ENCODE measurements around the gene SCART1. TPM values are rescaled to one million over a fixed set of nuclear protein-coding genes. Genes with fewer than 3 reads are reported as not detected.

The SCART1 gene
- total RNA-seq, 4 donors from 2014 or later: 0.27 to 3.9 (median 2.0) TPM

DNA sequence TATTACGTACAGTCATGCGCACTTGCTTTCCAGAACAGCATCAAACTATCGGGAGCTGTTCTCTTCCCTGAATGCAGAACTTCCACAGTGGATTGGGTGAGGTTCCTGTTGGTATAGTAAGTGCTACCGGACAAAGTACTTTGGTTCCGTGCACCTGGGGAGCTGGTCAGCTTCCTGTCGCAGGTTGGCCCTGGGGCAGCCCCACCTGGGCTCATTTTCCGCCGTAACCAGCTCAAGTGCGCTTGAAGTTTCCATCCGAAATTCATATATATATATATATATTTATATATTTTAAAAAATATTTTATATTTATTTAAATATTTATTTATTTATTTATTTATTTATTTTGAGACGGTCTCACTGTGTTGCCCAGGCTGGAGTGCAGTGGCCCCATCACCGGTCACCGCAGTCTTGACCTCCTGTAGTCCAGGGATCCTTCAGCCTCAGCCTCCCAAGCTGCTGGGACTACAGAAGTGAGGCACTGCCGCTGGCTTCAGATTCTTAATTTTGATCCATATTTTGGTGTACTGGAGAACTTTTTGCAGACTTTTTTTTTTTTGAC, 6.5 kb downstream of the SCART1 start:
- no peaks in the 10 kb centered on the region for H3K9me3 ChIP-seq
- H3K27ac ChIP-seq: no peak overlapping the region
- H3K27me3 ChIP-seq: no peaks in the 10 kb centered on the region
- peaks cover 0 to 62% of the 10 kb centered on the region in 2 donors for H3K36me3 ChIP-seq
- 94 to 98% methylated on average over 11 to 12 of the region's 14 CpGs for WGBS, 2 donors (ENCODE audit: low coverage in 1 of 2)
- no peak for ATAC-seq
- no peak overlapping the region for H3K4me3 ChIP-seq
- no peaks in the 10 kb centered on the region for H3K4me1 ChIP-seq
- TF ChIP-seq EP300 (IDR thresholded peaks at IDR 0.05) (no peak), POLR2A (IDR thresholded peaks at IDR 0.05) (no peak), POLR2AphosphoS5 (IDR thresholded peaks at IDR 0.05) (no peak)
- TF ChIP-seq, protein P1, sequence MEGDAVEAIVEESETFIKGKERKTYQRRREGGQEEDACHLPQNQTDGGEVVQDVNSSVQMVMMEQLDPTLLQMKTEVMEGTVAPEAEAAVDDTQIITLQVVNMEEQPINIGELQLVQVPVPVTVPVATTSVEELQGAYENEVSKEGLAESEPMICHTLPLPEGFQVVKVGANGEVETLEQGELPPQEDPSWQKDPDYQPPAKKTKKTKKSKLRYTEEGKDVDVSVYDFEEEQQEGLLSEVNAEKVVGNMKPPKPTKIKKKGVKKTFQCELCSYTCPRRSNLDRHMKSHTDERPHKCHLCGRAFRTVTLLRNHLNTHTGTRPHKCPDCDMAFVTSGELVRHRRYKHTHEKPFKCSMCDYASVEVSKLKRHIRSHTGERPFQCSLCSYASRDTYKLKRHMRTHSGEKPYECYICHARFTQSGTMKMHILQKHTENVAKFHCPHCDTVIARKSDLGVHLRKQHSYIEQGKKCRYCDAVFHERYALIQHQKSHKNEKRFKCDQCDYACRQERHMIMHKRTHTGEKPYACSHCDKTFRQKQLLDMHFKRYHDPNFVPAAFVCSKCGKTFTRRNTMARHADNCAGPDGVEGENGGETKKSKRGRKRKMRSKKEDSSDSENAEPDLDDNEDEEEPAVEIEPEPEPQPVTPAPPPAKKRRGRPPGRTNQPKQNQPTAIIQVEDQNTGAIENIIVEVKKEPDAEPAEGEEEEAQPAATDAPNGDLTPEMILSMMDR (IDR thresholded peaks at IDR 0.05): no peak

DNA sequence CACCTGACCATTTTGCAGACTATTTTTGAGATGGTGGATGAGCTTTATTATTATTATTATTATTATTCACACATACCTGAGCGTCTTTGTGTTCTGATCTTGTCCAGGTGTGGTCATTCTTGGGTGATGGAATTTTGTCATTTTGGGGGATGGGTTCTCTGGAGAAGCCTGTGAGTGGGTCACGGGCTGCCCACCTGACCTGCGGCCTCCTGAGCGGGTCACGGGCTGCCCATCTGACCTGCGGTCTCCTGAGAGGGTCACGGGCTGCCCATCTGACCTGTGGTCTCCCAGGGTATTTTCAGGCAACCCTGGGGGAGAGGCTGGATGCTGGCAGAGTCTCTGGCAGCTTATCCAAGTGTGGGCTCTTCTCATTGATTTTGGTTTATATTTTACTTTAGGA, 7.3 kb downstream of the SCART1 start:
- Histone ChIP-seq H3K9me3 (no peaks in the 10 kb centered on the region), H3K4me3 (no peak overlapping the region), H3K27me3 (no peaks in the 10 kb centered on the region), H3K4me1 (no peaks in the 10 kb centered on the region), H3K27ac (no peak overlapping the region), H3K36me3 (peaks cover 0 to 66% of the 10 kb centered on the region in 2 donors)
- 40% methylated on average over 1 of the region's 7 CpGs; no CpG with 5 or more reads in 1 of the 2 donors for WGBS, 2 donors (ENCODE audit: low coverage in 1 of 2)
- no peak for ATAC-seq
- TF ChIP-seq, protein P1 (IDR thresholded peaks at IDR 0.05): no peak
- TF ChIP-seq EP300 (IDR thresholded peaks at IDR 0.05): no peak
- TF ChIP-seq POLR2AphosphoS5 (IDR thresholded peaks at IDR 0.05): no peak
- no peak for TF ChIP-seq POLR2A (IDR thresholded peaks at IDR 0.05)

DNA sequence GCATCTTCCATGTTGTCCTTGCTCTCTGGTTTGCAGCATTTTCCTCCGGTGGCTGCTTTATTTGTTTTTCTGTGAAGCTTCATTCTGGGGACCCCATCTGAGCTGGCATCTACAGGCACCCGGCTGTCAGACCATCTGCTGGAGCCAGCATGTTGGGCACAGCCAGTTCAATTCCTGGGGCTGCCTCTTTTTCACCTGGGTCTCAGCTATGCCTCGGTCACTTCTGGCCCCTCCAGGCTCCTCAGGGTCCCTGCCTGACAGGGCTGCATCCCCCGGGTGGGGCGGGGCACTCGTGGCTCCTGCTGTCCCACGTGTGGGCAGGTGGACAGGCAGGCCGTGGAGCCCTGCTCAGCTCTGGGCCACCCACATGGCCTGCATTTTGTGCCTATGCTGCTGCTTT, 8.1 kb downstream of the SCART1 start:
- Histone ChIP-seq H3K36me3 (peaks cover 0 to 65% of the 10 kb centered on the region in 2 donors), H3K27me3 (no peaks in the 10 kb centered on the region), H3K27ac (no peak overlapping the region), H3K4me1 (no peaks in the 10 kb centered on the region), H3K4me3 (no peak overlapping the region), H3K9me3 (no peaks in the 10 kb centered on the region)
- ATAC-seq: no peak
- TF ChIP-seq POLR2AphosphoS5 (IDR thresholded peaks at IDR 0.05) (no peak), EP300 (IDR thresholded peaks at IDR 0.05) (no peak), POLR2A (IDR thresholded peaks at IDR 0.05) (no peak)
- TF ChIP-seq, protein P1 (IDR thresholded peaks at IDR 0.05): no peak
- WGBS, 2 donors (ENCODE audit: low coverage in 1 of 2): 72% methylated on average over 2 of the region's 8 CpGs; no CpG with 5 or more reads in 1 of the 2 donors

DNA sequence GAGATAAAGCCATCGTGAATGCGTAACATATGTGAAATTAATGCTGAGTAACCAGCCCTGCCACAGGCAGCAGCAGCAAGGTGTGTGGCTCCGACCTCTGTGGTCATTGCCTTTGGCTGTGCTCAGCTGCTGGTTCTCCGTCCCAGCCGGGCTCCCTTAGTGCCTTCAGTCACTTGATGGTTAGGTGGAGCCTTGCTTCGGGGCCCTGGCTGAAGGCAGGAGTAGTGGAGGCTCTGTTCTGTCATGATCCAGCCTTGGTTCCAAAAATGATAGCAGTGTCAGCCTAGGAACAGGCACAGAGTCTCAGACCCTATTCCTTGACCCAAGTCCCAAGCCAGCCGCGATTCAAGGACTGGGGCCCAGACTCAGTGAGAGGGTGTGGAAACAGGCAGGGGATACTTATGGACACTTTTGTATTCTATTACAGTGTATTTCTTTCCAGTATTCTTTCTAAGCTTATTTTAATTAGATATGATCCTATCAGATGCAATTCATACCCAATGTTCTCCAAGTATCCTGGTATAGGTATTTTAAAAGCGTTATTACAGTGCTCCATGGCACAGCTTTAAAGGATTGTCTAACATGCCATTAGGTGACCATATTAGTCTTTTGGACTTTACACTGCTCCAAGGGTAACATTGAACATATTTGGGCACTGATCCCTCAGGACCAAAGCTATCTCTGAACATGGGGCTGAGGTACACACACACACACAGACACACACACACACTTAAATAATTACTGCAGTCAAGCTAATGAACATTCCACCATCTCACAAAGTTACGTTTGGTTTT, 9.0 kb downstream of the SCART1 start:
- WGBS, 2 donors (ENCODE audit: low coverage in 1 of 2): 90 to 91% methylated on average over 8 to 9 of the region's 10 CpGs
- ATAC-seq: no peak
- H3K27ac ChIP-seq: no peak overlapping the region

More for the DNA sequence above, 9.0 kb downstream of the SCART1 start:
- no peaks in the 10 kb centered on the region for H3K4me1 ChIP-seq
- no peak overlapping the region for H3K4me3 ChIP-seq
- no peaks in the 10 kb centered on the region for H3K9me3 ChIP-seq
- no peak for TF ChIP-seq POLR2A (IDR thresholded peaks at IDR 0.05)
- TF ChIP-seq EP300 (IDR thresholded peaks at IDR 0.05): no peak
- TF ChIP-seq, protein P1 (IDR thresholded peaks at IDR 0.05): no peak
- TF ChIP-seq POLR2AphosphoS5 (IDR thresholded peaks at IDR 0.05): no peak
- peaks cover 0 to 65% of the 10 kb centered on the region in 2 donors for H3K36me3 ChIP-seq
- no peaks in the 10 kb centered on the region for H3K27me3 ChIP-seq

All from gastroesophageal sphincter (tissue), 4 donors.